GM12875 (cell line): ENCODE data around the gene FLVCR1.

ENCODE experiments used
- H3K4me3 ChIP-seq: one replicate; pipeline ENCODE4 v1.5.1; 2011; ENCODE audit warnings: low read depth, low read length, control low read depth
- CTCF ChIP-seq: IDR thresholded peaks from 2 replicates; pipeline ENCODE4 v1.5.1; 2011; ENCODE audit warnings: low read depth, mild to moderate bottlenecking, control low read depth, inconsistent platforms, low read length, moderate library complexity, borderline replicate concordance; ENCODE audit not compliant: insufficient read depth

Gene FLVCR1

GRCh38 chr1:212847549-212847948, 10.5 kb upstream of the FLVCR1 start, which contains the start of gene SPATA45:
Gene SPATA45, minus strand, starts transcription at chr1:212847649. Its CDS starts 11,500 bp downstream, at chr1:212836149.
- no peak for TF ChIP-seq CTCF
- no peak within 1 kb of the TSS for H3K4me3 ChIP-seq

GRCh38 chr1:212852105-212852688, 5.9 kb upstream of the FLVCR1 start:
- no peak overlapping the region for H3K4me3 ChIP-seq
- TF ChIP-seq CTCF: no peak

- H3K4me3 ChIP-seq: no peak overlapping the region
- TF ChIP-seq CTCF: no peak
Measured at GRCh38 chr1:212853658-212854057, 4.4 kb upstream of the FLVCR1 start.

GRCh38 chr1:212856755-212857154, 1.3 kb upstream of the FLVCR1 start:
- no peak for TF ChIP-seq CTCF
- peak overlapping the region; percentile 94 for H3K4me3 ChIP-seq

- TF ChIP-seq CTCF: no peak
- H3K4me3 ChIP-seq: peak overlapping the region; percentile 94
Measured at GRCh38 chr1:212858461-212859265, 588 bp downstream of the FLVCR1 start.

- H3K4me3 ChIP-seq: no peak overlapping the region
- no peak for TF ChIP-seq CTCF
Measured at GRCh38 chr1:212860713-212861581, 2.9 kb downstream of the FLVCR1 start.
